Smooth muscle cell (in vitro differentiated cells): ENCODE data around the gene ALX4. TPM values are rescaled to one million over a fixed set of nuclear protein-coding genes. Genes with fewer than 3 reads are reported as not detected.

Source experiments
- DNase-seq: peaks from one replicate; lab custom pipeline; 2025; ENCODE audit not compliant: unreplicated experiment; lab: John Stamatoyannopoulos, UW
- H2AFZ ChIP-seq: fragments of 200-600 bp; sonication (generic); 2 replicates; pipeline ENCODE4 v1.6.0; 2016; ENCODE audit warnings: antibody characterized with exemption, low read depth, mild to moderate bottlenecking
- H3F3A ChIP-seq: fragments of 200-600 bp; sonication (generic); 2 replicates; pipeline ENCODE4 v1.6.0; 2017; ENCODE audit warnings: antibody characterized with exemption, low read depth
- H3K27ac ChIP-seq: fragments of 200-600 bp; sonication (generic); 2 replicates; pipeline ENCODE4 v1.5.1; 2016; ENCODE audit warnings: low read depth, mild to moderate bottlenecking
- H3K27me3 ChIP-seq: fragments of 200-600 bp; sonication (generic); 2 replicates; pipeline ENCODE4 v1.6.1; 2016; ENCODE audit warnings: low read depth, mild to moderate bottlenecking
- H3K36me3 ChIP-seq: fragments of 200-600 bp; sonication (generic); 2 replicates; pipeline ENCODE4 v1.5.1; 2016; ENCODE audit warnings: low read depth
- H3K4me1 ChIP-seq: fragments of 200-600 bp; sonication (generic); 2 replicates; pipeline ENCODE4 v1.5.1; 2016; ENCODE audit warnings: low read depth
- H3K4me2 ChIP-seq: fragments of 200-600 bp; sonication (generic); 2 replicates; pipeline ENCODE4 v1.6.0; 2016; ENCODE audit warnings: mild to moderate bottlenecking
- H3K4me3 ChIP-seq: fragments of 200-600 bp; sonication (generic); 2 replicates; pipeline ENCODE4 v1.5.1; 2016; ENCODE audit warnings: mild to moderate bottlenecking
- H3K79me2 ChIP-seq: fragments of 200-600 bp; sonication (generic); 2 replicates; pipeline ENCODE4 v1.6.0; 2016; ENCODE audit warnings: low read depth, mild to moderate bottlenecking
- H3K9ac ChIP-seq: fragments of 200-600 bp; sonication (generic); 2 replicates; pipeline ENCODE4 v1.6.0; 2016; ENCODE audit warnings: low read depth
- H3K9me3 ChIP-seq: fragments of 200-600 bp; sonication (generic); replicated peaks from 2 replicates; pipeline ENCODE4 v1.5.1; 2016; ENCODE audit warnings: low read depth
- H4K20me1 ChIP-seq: fragments of 200-600 bp; sonication (generic); 2 replicates; pipeline ENCODE4 v1.6.0; 2016; ENCODE audit warnings: low read depth
- WGBS: methylation state at CpG from one replicate; pipeline ENCODE4 v1.1.7; 2016; ENCODE audit warnings: low lambda C conversion rate; 5-methylcytosine and 5-hydroxymethylcytosine counted together
- polyA plus RNA-seq: library from polyadenylated mRNA; unstranded; fragments of >200 nt; fragmentation: Nextera tagmentation; extraction: Ambion mirVana; gene quantifications from 2 replicates; pipeline ENCODE4 v1.2.1, GENCODE V29; 2016
- total RNA-seq: library from RNA; depleted of rRNA; stranded (reverse); fragments of >200 nt; gene quantifications from 2 replicates; pipeline ENCODE4 v1.2.3, GENCODE V29; 2014
- TF ChIP-seq, protein P1 (sequence below): fragments of 200-600 bp; sonication (generic); IDR thresholded peaks from 2 replicates; pipeline ENCODE4 v1.5.1; 2017; ENCODE audit warnings: borderline replicate concordance, mild to moderate bottlenecking, antibody characterized with exemption; ENCODE audit not compliant: insufficient read depth, poor library complexity, severe bottlenecking

Gene ALX4
- total and polyA plus RNA-seq, 2 experiments from 2014 or later: not detected

DNA sequence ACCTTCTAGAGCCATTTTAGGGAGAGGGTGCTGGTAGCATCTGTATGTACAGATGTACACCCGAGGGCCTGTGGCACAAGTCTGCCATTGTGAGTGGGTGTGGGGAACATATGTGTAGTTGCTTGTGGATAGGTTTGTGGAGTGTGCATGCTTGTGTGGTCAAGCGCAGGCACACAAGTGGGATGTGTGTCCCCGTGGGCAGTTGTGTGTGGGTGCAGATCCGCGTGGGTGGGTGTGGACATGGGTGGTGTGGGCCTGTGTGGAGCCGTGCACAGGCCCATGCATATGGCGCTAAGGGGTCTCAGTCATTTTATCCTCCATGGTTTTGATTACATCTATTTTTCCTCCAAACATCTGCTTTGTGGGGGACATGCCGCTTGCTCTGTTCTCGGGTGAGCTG is 28.8 kb downstream of the ALX4 start:
- Histone ChIP-seq H3K9me3 (no peaks in the 10 kb centered on the region), H3K4me2 (no peak overlapping the region), H3K36me3 (no peaks in the 10 kb centered on the region), H3K79me2 (no peaks in the 10 kb centered on the region), H3F3A (no peaks in the 10 kb centered on the region), H3K27ac (no peak overlapping the region), H4K20me1 (no peaks in the 10 kb centered on the region), H3K4me3 (no peak overlapping the region), H3K9ac (no peak overlapping the region), H3K27me3 (peaks cover 24% of the 10 kb centered on the region), H3K4me1 (no peaks in the 10 kb centered on the region), H2AFZ (no peak overlapping the region)
- 96% methylated on average over 9 of the region's 9 CpGs for WGBS
- no peak for DNase-seq
- TF ChIP-seq, protein P1, sequence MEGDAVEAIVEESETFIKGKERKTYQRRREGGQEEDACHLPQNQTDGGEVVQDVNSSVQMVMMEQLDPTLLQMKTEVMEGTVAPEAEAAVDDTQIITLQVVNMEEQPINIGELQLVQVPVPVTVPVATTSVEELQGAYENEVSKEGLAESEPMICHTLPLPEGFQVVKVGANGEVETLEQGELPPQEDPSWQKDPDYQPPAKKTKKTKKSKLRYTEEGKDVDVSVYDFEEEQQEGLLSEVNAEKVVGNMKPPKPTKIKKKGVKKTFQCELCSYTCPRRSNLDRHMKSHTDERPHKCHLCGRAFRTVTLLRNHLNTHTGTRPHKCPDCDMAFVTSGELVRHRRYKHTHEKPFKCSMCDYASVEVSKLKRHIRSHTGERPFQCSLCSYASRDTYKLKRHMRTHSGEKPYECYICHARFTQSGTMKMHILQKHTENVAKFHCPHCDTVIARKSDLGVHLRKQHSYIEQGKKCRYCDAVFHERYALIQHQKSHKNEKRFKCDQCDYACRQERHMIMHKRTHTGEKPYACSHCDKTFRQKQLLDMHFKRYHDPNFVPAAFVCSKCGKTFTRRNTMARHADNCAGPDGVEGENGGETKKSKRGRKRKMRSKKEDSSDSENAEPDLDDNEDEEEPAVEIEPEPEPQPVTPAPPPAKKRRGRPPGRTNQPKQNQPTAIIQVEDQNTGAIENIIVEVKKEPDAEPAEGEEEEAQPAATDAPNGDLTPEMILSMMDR: no peak

GRCh38 chr11:44280257-44280656 is 29.7 kb downstream of the ALX4 start:
- Histone ChIP-seq H3K27ac (no peak overlapping the region), H3K4me1 (no peaks in the 10 kb centered on the region), H3K9ac (no peak overlapping the region), H3K79me2 (no peaks in the 10 kb centered on the region), H3F3A (no peaks in the 10 kb centered on the region), H3K27me3 (peaks cover 24% of the 10 kb centered on the region), H2AFZ (no peak overlapping the region), H3K36me3 (no peaks in the 10 kb centered on the region), H3K9me3 (no peaks in the 10 kb centered on the region), H3K4me3 (no peak overlapping the region), H3K4me2 (no peak overlapping the region), H4K20me1 (no peaks in the 10 kb centered on the region)
- TF ChIP-seq, protein P1: no peak
- DNase-seq: no peak
- 92% methylated on average over 7 of the region's 7 CpGs for WGBS

- Histone ChIP-seq H2AFZ (no peak overlapping the region), H3F3A (no peaks in the 10 kb centered on the region), H3K27me3 (peaks cover 24% of the 10 kb centered on the region), H3K4me3 (no peak overlapping the region), H3K4me2 (no peak overlapping the region), H3K9ac (no peak overlapping the region), H3K4me1 (no peaks in the 10 kb centered on the region), H3K79me2 (no peaks in the 10 kb centered on the region), H4K20me1 (no peaks in the 10 kb centered on the region), H3K9me3 (no peaks in the 10 kb centered on the region), H3K36me3 (no peaks in the 10 kb centered on the region), H3K27ac (no peak overlapping the region)
- DNase-seq: no peak
- TF ChIP-seq, protein P1: no peak
- 88% methylated on average over 6 of the region's 6 CpGs for WGBS
Measured at GRCh38 chr11:44279483-44279882, 30.5 kb downstream of the ALX4 start.
